K562 (cell line): ENCODE results near the gene PPM1G. TPM values are rescaled to one million over a fixed set of nuclear protein-coding genes. Genes with fewer than 3 reads are reported as not detected.

Experiments used
- BRCA1 ChIP-seq, 2 experiments: fragments of 450-650 bp in 1 of 2; sonication (generic) in 1 of 2; formaldehyde crosslinking in 1 of 2; IDR thresholded peaks; 2 replicates each; pipeline versions ENCODE4 v1.5.0 to v1.6.1; 2017 to 2020; ENCODE audit warnings: mild to moderate bottlenecking in 1 of 2, missing genetic modification reagents in 1 of 2
- CREBBP ChIP-seq: IDR thresholded peaks from one replicate; pipeline ENCODE4 v1.6.1; 2012; ENCODE audit warnings: low read depth, mild to moderate bottlenecking, control low read depth, inconsistent platforms, low read length
- ELF2 ChIP-seq: fragments of 250-450 bp; sonication (Bioruptor Pico); IDR thresholded peaks from 2 replicates; pipeline ENCODE4 v1.5.0; 2021; ENCODE audit warnings: mild to moderate bottlenecking
- GTF2E2 ChIP-seq: fragments of 200-800 bp; sonication (Bioruptor generic); IDR thresholded peaks from 2 replicates; pipeline ENCODE4 v1.6.1; 2016; ENCODE audit warnings: missing genetic modification characterization, missing compliant biosample characterization
- HES1 ChIP-seq: fragments of 450-650 bp; IDR thresholded peaks from 2 replicates; pipeline ENCODE4 v1.6.1; 2016; ENCODE audit warnings: low read depth, mild to moderate bottlenecking, moderate library complexity
- HNRNPH1 ChIP-seq: fragments of 200-400 bp; formaldehyde crosslinking; optimal IDR thresholded peaks from 2 replicates; pipeline ENCODE3; 2017; ENCODE audit warnings: low read depth, mild to moderate bottlenecking, low read length, moderate library complexity
- ID3 ChIP-seq, 2 experiments: fragments of 250-450 bp in 1 of 2; fragments of 450-650 bp in 1 of 2; sonication (Bioruptor Pico) in 1 of 2; IDR thresholded peaks; 2 replicates each; pipeline versions ENCODE4 v1.6.1 to v1.8.0; 2016 to 2021; ENCODE audit warnings: mild to moderate bottlenecking in 2 of 2, moderate library complexity in 2 of 2, missing compliant biosample characterization in 1 of 2, missing genetic modification characterization in 1 of 2
- LARP7 ChIP-seq: fragments of 450-650 bp; IDR thresholded peaks from 2 replicates; pipeline ENCODE4 v1.6.1; 2016
- MEIS2 ChIP-seq: fragments of 450-650 bp; IDR thresholded peaks from 2 replicates; pipeline ENCODE4 v1.6.1; 2014; ENCODE audit warnings: mild to moderate bottlenecking; ENCODE audit not compliant: partially characterized antibody
- MXI1 ChIP-seq: IDR thresholded peaks from 2 replicates; pipeline ENCODE4 v1.6.1; 2011; ENCODE audit warnings: low read depth, mild to moderate bottlenecking, improper control_type of control experiment, low read length
- NUFIP1 ChIP-seq: fragments of 450-650 bp; IDR thresholded peaks from 2 replicates; pipeline ENCODE4 v1.6.1; 2018; ENCODE audit not compliant: partially characterized antibody
- SMAD4 ChIP-seq: fragments of 250-450 bp; sonication (Bioruptor Pico); conservative IDR thresholded peaks from 2 replicates; pipeline ENCODE4 v1.8.0; 2021; ENCODE audit warnings: inconsistent platforms, mild to moderate bottlenecking, moderate library complexity
- TCF7 ChIP-seq: sonication (generic); IDR thresholded peaks from 2 replicates; pipeline ENCODE4 v1.6.1; 2016; ENCODE audit warnings: antibody characterized with exemption, borderline replicate concordance
- THAP7 ChIP-seq: fragments of 250-450 bp; sonication (Bioruptor Pico); IDR thresholded peaks from 2 replicates; pipeline ENCODE4 v1.5.0; 2021
- ZC3H11A ChIP-seq: IDR thresholded peaks from 2 replicates; pipeline ENCODE4 v1.6.1; 2012; ENCODE audit warnings: low read depth, low read length, improper control_type of control experiment
- ZC3H8 ChIP-seq: fragments of 450-650 bp; IDR thresholded peaks from 2 replicates; pipeline ENCODE4 v1.6.1; 2017
- ZNF551 ChIP-seq: fragments of 250-450 bp; sonication (Bioruptor Pico); IDR thresholded peaks from 2 replicates; pipeline ENCODE4 v1.5.0; 2021; ENCODE audit warnings: mild to moderate bottlenecking, moderate library complexity
- polyA plus RNA-seq, 8 experiments: library from polyadenylated mRNA; depleted of rRNA in 4 of 8; stranded (reverse) in 5 of 8; unstranded in 3 of 8; fragments of >200 nt; fragmentation: Nextera tagmentation in 2 of 8; fragmentation: Illumina TruSeq in 1 of 8; extraction: Ambion mirVana in 2 of 8; extraction: Trizol in 1 of 8; gene quantifications; 2 replicates each; pipeline versions ENCODE4 v1.2.1 to v1.2.3, GENCODE V29; 2011 to 2014; ENCODE audit warnings: inconsistent platforms in 1 of 8, missing spikeins in 1 of 8
- total RNA-seq, 7 experiments: library from RNA; depleted of rRNA in 6 of 7; stranded (reverse); fragments of >200 nt in 6 of 7; fragmentation: Illumina TruSeq in 2 of 7; extraction: Trizol in 2 of 7; gene quantifications; 2 replicates each; pipeline versions ENCODE4 v1.2.1 to v1.2.3, GENCODE V29; 2011 to 2021; ENCODE audit warnings: low replicate concordance in 1 of 7
- TF ChIP-seq, protein P1 (sequence below): fragments of 250-450 bp; sonication (Bioruptor Pico); IDR thresholded peaks from 2 replicates; pipeline ENCODE4 v1.5.0; 2021; ENCODE audit warnings: mild to moderate bottlenecking, moderate library complexity
- TF ChIP-seq, protein P2 (sequence below): IDR thresholded peaks from 2 replicates; pipeline ENCODE4 v1.6.1; 2011; ENCODE audit not compliant: insufficient read length; ENCODE audit errors: extremely low read depth

Gene PPM1G
- total and polyA plus RNA-seq, 9 of the 15 experiments (the other 6 are each of a cell fraction or from before 2014, with no cell fraction given), result 61.7 to 230 (median 153) TPM

DNA sequence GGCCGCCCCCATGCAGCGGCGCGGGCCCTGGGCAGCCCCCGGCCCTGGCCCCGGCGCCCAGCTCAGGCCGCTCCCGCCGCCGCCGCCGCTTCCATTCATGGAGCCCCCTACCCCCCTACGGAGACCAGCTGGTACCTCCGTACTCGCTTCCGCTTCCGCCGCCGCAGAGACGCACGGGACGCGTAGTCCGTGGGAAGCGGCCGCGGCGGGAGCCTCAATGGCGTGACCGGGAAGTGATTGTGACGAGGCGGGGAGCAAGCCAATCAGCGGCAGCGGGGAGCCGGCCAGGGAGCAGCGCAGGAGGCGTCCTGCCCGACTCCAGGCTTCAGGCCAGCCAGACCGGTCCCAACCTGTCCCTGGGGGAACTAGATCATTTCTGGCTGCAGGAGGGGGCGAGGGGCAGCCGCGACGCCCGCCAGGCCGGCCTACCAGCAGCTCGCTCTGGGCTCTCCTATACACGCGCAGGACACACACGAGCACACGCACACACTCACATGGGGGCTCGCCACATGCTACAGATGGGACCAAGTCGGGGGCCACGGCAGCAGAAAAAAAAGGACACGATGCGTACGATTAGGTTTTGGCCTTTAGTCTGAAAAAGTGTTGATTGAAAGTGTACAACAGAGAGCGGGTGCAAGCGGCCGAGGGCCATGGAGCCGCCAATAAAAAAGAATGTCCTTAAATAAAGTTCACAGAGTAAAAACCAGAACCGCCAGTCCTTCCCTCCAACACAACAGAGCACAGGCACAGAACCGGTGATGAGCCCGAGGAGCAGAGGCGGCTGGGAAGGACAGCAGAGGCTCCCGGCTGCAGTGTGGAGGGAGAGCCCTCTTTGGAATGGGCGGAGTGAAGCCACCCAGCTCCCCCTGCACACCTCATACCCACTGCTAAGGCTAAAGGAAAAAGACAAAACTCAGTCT is 28.5 kb downstream of the PPM1G start, which contains the start of gene ZNF513 (continued):
- TF ChIP-seq, protein P1, sequence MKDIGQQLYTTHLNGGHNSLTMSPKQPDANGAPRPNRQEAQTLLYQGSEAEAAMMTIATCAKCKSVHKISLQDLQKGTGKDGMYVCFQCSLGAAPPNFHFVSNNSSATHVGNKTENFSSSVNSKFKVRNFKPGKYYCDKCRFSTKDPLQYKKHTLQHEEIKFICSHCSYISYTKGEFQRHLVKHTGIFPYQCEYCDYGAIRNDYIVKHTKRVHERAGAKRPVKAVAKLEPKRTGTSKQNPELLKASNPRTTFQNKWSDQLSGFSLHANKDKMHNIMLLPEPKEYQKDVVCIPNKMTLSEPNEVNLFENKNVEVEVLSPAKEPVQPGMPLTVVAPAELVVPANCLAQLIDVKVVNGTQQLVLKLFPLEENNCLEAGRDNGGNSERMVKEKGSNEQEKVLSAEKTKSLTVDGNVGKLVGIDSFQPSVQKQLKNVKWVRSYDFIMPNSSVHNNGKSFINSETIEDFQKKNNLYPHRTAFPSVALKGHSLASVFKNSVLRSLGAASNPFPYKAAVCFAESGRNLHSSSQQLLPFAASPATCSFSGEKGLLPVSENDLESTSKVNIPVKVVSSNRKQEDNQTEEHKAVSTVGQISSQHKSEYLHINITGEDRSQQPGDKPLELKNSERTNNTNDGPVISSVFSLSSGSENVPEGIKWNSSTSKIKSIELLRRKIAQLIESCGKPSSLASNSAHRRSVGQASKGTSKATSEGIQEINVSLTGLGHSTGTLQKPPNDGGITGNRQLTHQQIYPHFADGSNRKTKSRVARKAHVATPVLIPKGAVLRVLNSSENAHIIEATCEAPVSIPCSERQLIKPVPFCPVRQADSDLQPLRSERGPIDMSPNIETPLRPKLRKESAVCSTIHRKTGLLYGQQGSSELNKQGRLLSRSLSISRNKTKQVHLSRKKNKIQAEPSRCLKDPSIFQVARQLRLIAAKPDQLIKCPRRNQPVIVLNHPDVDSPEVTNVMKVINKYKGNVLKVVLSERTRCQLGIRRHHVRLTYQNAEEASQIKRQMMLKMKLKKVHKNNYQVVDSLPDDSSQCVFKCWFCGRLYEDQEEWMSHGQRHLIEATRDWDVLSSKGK (CRISPR knock-in tag), result no peak
- TF ChIP-seq LARP7 (0 out of 2 replicates have a peak, but pooled peaks have one; percentile 70), TCF7 (no peak), BRCA1 (IDR thresholded peaks at IDR 0.05) (no peak), BRCA1 (CRISPR knock-in tag; IDR thresholded peaks at IDR 0.05) (no peak), MXI1 (0 out of 2 replicates have a peak, but pooled peaks have one; percentile 18), ELF2 (peak; percentile 18; the same call in 1 of the 2 replicates), ZNF551 (CRISPR knock-in tag) (no peak), GTF2E2 (tag) (peak; percentile 12; the same call in 1 of the 2 replicates), THAP7 (CRISPR knock-in tag) (no peak), ZC3H8 (no peak), NUFIP1 (peak; percentile 27), CREBBP (no peak), ID3 (CRISPR knock-in tag; IDR thresholded peaks at IDR 0.05) (no peak), ID3 (tag; IDR thresholded peaks at IDR 0.05) (peak; percentile 58; the same call in 1 of the 2 replicates), ZC3H11A (no peak), SMAD4 (CRISPR knock-in tag) (peak; percentile 59), HES1 (no peak), MEIS2 (no peak), HNRNPH1 (no peak)
- TF ChIP-seq, protein P2, sequence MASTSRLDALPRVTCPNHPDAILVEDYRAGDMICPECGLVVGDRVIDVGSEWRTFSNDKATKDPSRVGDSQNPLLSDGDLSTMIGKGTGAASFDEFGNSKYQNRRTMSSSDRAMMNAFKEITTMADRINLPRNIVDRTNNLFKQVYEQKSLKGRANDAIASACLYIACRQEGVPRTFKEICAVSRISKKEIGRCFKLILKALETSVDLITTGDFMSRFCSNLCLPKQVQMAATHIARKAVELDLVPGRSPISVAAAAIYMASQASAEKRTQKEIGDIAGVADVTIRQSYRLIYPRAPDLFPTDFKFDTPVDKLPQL, result no peak
